Type B pancreatic cell (in vitro differentiated cells): ENCODE results near the gene VSTM2L. TPM values are rescaled to one million over a fixed set of nuclear protein-coding genes. Genes with fewer than 3 reads are reported as not detected.

ENCODE experiments used
- DNase-seq: peaks from one replicate; pipeline ENCODE4 v3.0.0; 2021; ENCODE audit warnings: mixed read lengths; ENCODE audit not compliant: unreplicated experiment; ENCODE audit errors: extremely low spot score
- H3K27ac Mint-ChIP-seq: 2 replicates; pipeline ENCODE4 v1.8.0; 2021; ENCODE audit warnings: mild to moderate bottlenecking, mixed read lengths
- H3K27me3 Mint-ChIP-seq: 2 replicates; pipeline ENCODE4 v1.8.0; 2021; ENCODE audit warnings: mixed read lengths
- H3K36me3 Mint-ChIP-seq: 2 replicates; pipeline ENCODE4 v1.8.0; 2021; ENCODE audit warnings: mixed read lengths
- H3K4me1 Mint-ChIP-seq: one replicate; pipeline ENCODE4 v1.8.0; 2021; ENCODE audit warnings: mixed read lengths; ENCODE audit not compliant: unreplicated experiment
- H3K4me3 Mint-ChIP-seq: 2 replicates; pipeline ENCODE4 v1.8.0; 2021; ENCODE audit warnings: mild to moderate bottlenecking, mixed read lengths
- H3K9me3 Mint-ChIP-seq: 2 replicates; pipeline ENCODE4 v1.8.0; 2021; ENCODE audit warnings: mixed read lengths
- total RNA-seq: library from RNA; stranded (reverse); gene quantifications from 2 replicates; pipeline ENCODE4 v1.2.1, GENCODE V29; 2021; ENCODE audit warnings: low replicate concordance
- TF ChIP-seq, protein P1 (sequence below): fragments of 200-600 bp; sonication (generic); conservative IDR thresholded peaks from 2 replicates; pipeline ENCODE4 v1.5.0; 2021; ENCODE audit warnings: antibody characterized with exemption, mild to moderate bottlenecking

The VSTM2L gene
- total RNA-seq, 1 donor from 2014 or later, result 11.4 TPM

DNA sequence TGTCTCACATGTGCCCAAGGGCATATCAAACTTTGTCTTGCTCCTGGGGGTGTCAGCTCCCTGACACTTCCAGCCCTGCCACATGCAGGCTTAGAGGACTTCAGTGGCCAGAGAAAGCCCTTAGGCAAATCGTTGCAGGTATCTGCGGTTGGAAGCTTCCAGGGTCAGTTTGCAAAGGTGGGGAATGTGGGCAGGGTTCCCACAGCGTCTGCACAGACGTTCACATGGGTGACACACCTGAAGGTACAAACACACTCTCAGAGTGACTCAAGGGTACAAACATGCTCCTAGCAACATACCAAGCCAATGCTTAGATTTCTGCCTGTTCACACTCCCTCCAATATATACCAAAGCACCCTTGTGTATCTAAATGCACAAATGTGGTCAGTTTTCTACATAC is 30.0 kb downstream of the VSTM2L start:
- Mint-ChIP-seq H3K9me3 (no peaks in the 10 kb centered on the region), H3K36me3 (no peaks in the 10 kb centered on the region)

DNA sequence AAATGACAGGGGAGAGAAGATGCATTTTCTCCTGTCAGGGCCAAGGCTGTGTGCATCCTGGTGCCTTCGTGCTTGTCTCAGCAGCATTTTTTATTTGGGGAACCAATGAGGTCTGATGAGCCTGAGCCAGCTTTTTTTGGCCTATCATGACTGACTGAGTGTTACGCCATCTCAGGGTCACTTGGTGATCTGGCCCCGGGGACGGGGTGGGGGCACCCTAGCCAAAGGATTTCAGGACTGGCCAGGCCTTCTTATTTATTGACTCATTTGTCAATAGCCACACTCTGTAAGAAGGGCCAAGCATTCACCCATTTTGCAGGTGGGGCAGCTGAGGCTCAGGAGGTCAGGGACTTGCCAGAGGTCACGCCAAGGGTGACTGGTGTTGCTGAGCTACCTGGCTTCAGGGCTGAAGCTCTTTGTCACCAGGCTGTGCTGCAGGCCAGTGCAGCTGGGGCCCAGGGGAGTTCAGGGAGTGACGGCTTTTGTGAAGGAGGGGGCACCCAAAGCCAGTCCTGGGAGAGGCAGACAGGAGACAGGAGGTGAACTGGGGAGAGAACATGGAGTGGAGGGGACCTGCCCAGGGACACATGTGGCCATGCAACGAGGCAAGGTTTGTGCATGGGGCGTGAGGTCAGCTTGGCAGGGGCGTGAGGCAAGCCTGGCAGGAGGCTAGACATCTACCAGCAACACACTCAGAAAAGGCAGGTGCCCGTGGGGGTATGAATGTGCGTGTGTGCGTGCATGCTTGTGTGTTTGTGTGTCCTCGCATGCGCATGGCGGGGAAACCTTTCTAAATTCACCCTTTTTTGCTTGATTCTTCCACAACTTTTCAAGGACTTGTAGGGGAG is 31.1 kb downstream of the VSTM2L start:
- H3K9me3 Mint-ChIP-seq, result no peaks in the 10 kb centered on the region
- H3K4me1 Mint-ChIP-seq, result peaks cover 27% of the 10 kb centered on the region
- no peak overlapping the region for H3K4me3 Mint-ChIP-seq
- no peak for DNase-seq
- TF ChIP-seq, protein P1, sequence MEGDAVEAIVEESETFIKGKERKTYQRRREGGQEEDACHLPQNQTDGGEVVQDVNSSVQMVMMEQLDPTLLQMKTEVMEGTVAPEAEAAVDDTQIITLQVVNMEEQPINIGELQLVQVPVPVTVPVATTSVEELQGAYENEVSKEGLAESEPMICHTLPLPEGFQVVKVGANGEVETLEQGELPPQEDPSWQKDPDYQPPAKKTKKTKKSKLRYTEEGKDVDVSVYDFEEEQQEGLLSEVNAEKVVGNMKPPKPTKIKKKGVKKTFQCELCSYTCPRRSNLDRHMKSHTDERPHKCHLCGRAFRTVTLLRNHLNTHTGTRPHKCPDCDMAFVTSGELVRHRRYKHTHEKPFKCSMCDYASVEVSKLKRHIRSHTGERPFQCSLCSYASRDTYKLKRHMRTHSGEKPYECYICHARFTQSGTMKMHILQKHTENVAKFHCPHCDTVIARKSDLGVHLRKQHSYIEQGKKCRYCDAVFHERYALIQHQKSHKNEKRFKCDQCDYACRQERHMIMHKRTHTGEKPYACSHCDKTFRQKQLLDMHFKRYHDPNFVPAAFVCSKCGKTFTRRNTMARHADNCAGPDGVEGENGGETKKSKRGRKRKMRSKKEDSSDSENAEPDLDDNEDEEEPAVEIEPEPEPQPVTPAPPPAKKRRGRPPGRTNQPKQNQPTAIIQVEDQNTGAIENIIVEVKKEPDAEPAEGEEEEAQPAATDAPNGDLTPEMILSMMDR, result no peak
- no peaks in the 10 kb centered on the region for H3K36me3 Mint-ChIP-seq
- peaks cover 4% of the 10 kb centered on the region for H3K27me3 Mint-ChIP-seq
- H3K27ac Mint-ChIP-seq, result no peak overlapping the region

More for the DNA sequence above, 30.0 kb downstream of the VSTM2L start:
- TF ChIP-seq, protein P1, result no peak
- no peak for DNase-seq
- H3K4me1 Mint-ChIP-seq, result peaks cover 29% of the 10 kb centered on the region
- H3K27ac Mint-ChIP-seq, result no peak overlapping the region
- H3K27me3 Mint-ChIP-seq, result peaks cover 4% of the 10 kb centered on the region
- no peak overlapping the region for H3K4me3 Mint-ChIP-seq

- DNase-seq, result no peak
- TF ChIP-seq, protein P1, result no peak
- H3K27me3 Mint-ChIP-seq, result no peaks in the 10 kb centered on the region
- no peak overlapping the region for H3K4me3 Mint-ChIP-seq
- H3K9me3 Mint-ChIP-seq, result no peaks in the 10 kb centered on the region
- peaks cover 24% of the 10 kb centered on the region for H3K4me1 Mint-ChIP-seq
- no peak overlapping the region for H3K27ac Mint-ChIP-seq
- no peaks in the 10 kb centered on the region for H3K36me3 Mint-ChIP-seq
Observed at GRCh38 chr20:37934634-37935375, 31.9 kb downstream of the VSTM2L start.

DNA sequence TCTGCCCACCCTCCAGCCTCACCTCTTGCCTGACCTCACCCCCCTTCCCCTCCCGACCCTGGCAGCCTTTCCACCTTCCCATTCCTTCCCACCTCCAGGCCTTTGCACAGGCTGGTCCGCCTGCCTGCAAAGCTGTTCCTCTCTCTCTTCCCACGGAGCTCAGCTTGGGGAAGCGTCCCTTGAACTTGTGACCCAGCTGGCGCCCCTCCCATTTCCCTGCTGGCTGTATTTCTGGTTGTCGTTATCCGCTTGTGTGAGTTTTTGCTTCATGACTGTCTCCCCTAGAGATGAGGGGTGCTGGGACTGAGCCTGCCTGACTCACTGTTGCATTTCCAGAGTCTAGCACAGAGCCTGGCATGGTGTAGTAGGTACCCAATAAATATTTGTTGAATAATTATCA is 32.5 kb downstream of the VSTM2L start:
- DNase-seq, result no peak
- H3K4me1 Mint-ChIP-seq, result peaks cover 21% of the 10 kb centered on the region
- H3K9me3 Mint-ChIP-seq, result no peaks in the 10 kb centered on the region
- no peaks in the 10 kb centered on the region for H3K27me3 Mint-ChIP-seq
- H3K27ac Mint-ChIP-seq, result peak overlapping the region; percentile 70
- TF ChIP-seq, protein P1, result no peak
- no peak overlapping the region for H3K4me3 Mint-ChIP-seq
- no peaks in the 10 kb centered on the region for H3K36me3 Mint-ChIP-seq

- TF ChIP-seq, protein P1, result no peak
- no peak for DNase-seq
- H3K4me3 Mint-ChIP-seq, result no peak overlapping the region
Observed at GRCh38 chr20:37936041-37936440, 33.1 kb downstream of the VSTM2L start.

More at GRCh38 chr20:37936041-37936440, 33.1 kb downstream of the VSTM2L start:
- Mint-ChIP-seq H3K4me1 (peaks cover 19% of the 10 kb centered on the region), H3K9me3 (no peaks in the 10 kb centered on the region), H3K36me3 (no peaks in the 10 kb centered on the region), H3K27ac (no peak overlapping the region), H3K27me3 (no peaks in the 10 kb centered on the region)
